ENCODE data around the gene IRF7.

IRF7 gene

GRCh38 chr11:575996-576768 is 39.6 kb downstream of the IRF7 start, which contains the start of gene PHRF1:
Gene PHRF1, plus strand, starts transcription at chr11:576470. Its CDS starts 5,043 bp downstream, at chr11:581513.
- no peak for TF ChIP-seq TCF12 (IDR thresholded peaks at IDR 0.05; ENCODE audit: low read depth)
- no peak for TF ChIP-seq REST (IDR thresholded peaks at IDR 0.05; ENCODE audit: low read depth)
- no peak for TF ChIP-seq FOXM1 (IDR thresholded peaks at IDR 0.05; ENCODE audit: borderline replicate concordance, low read depth)
- no peak for TF ChIP-seq TEAD4 (IDR thresholded peaks at IDR 0.05)
- TF ChIP-seq EGR1 (IDR thresholded peaks at IDR 0.05), result 0 out of 2 replicates have a peak, but pooled peaks have one; percentile 27
- TF ChIP-seq TAF1 (IDR thresholded peaks at IDR 0.05; ENCODE audit: low read depth), result peak; percentile 93
- no peak for TF ChIP-seq NFIC (IDR thresholded peaks at IDR 0.05)
- TF ChIP-seq CREB1 (IDR thresholded peaks at IDR 0.05; ENCODE audit: low read depth), result no peak
- no peak for TF ChIP-seq ZBTB7A (IDR thresholded peaks at IDR 0.05; ENCODE audit: low read depth)
- TF ChIP-seq RAD21 (IDR thresholded peaks at IDR 0.05; ENCODE audit: low read depth), result no peak
- TF ChIP-seq MAX (IDR thresholded peaks at IDR 0.05), result peak; percentile 66
- TF ChIP-seq USF1 (IDR thresholded peaks at IDR 0.05), result 0 out of 2 replicates have a peak, but pooled peaks have one; percentile 6
- peak; percentile 67 for TF ChIP-seq EP300 (IDR thresholded peaks at IDR 0.05; ENCODE audit: borderline replicate concordance)
- TF ChIP-seq YY1 (IDR thresholded peaks at IDR 0.05; ENCODE audit: low read depth), result 0 out of 2 replicates have a peak, but pooled peaks have one; percentile 7
- TF ChIP-seq CEBPB (IDR thresholded peaks at IDR 0.05), result no peak

- TF ChIP-seq TCF12 (IDR thresholded peaks at IDR 0.05; ENCODE audit: low read depth), result no peak
- TF ChIP-seq MAX (IDR thresholded peaks at IDR 0.05), result peak; percentile 62
These were observed 40.3 kb downstream of the IRF7 start for GRCh38 chr11:575313-575995.

- TF ChIP-seq REST (IDR thresholded peaks at IDR 0.05; ENCODE audit: low read depth) (no peak), CEBPB (IDR thresholded peaks at IDR 0.05) (no peak), CREB1 (IDR thresholded peaks at IDR 0.05; ENCODE audit: low read depth) (no peak), TCF12 (IDR thresholded peaks at IDR 0.05; ENCODE audit: low read depth) (no peak), TEAD4 (IDR thresholded peaks at IDR 0.05) (no peak), EGR1 (IDR thresholded peaks at IDR 0.05) (no peak), MAX (IDR thresholded peaks at IDR 0.05) (no peak), USF1 (IDR thresholded peaks at IDR 0.05) (no peak), NFIC (IDR thresholded peaks at IDR 0.05) (no peak), FOXM1 (IDR thresholded peaks at IDR 0.05; ENCODE audit: borderline replicate concordance, low read depth) (no peak)
These were observed 41.0 kb downstream of the IRF7 start for GRCh38 chr11:574632-575312.

GRCh38 chr11:573146-573759 is 42.5 kb downstream of the IRF7 start:
- TF ChIP-seq RAD21 (IDR thresholded peaks at IDR 0.05; ENCODE audit: low read depth), result no peak
- no peak for TF ChIP-seq CREB1 (IDR thresholded peaks at IDR 0.05; ENCODE audit: low read depth)
- no peak for TF ChIP-seq EGR1 (IDR thresholded peaks at IDR 0.05)
- TF ChIP-seq NFIC (IDR thresholded peaks at IDR 0.05), result no peak
- TF ChIP-seq EP300 (IDR thresholded peaks at IDR 0.05; ENCODE audit: borderline replicate concordance), result no peak
- TF ChIP-seq TCF12 (IDR thresholded peaks at IDR 0.05; ENCODE audit: low read depth), result no peak
- TF ChIP-seq TAF1 (IDR thresholded peaks at IDR 0.05; ENCODE audit: low read depth), result no peak
- no peak for TF ChIP-seq MAX (IDR thresholded peaks at IDR 0.05)
- TF ChIP-seq CEBPB (IDR thresholded peaks at IDR 0.05), result no peak
- TF ChIP-seq USF1 (IDR thresholded peaks at IDR 0.05), result no peak
- no peak for TF ChIP-seq FOXM1 (IDR thresholded peaks at IDR 0.05; ENCODE audit: borderline replicate concordance, low read depth)
- no peak for TF ChIP-seq ZBTB7A (IDR thresholded peaks at IDR 0.05; ENCODE audit: low read depth)
- no peak for TF ChIP-seq REST (IDR thresholded peaks at IDR 0.05; ENCODE audit: low read depth)
- TF ChIP-seq TEAD4 (IDR thresholded peaks at IDR 0.05), result no peak
- TF ChIP-seq YY1 (IDR thresholded peaks at IDR 0.05; ENCODE audit: low read depth), result no peak
